Subcutaneous adipose tissue (tissue), 4 donors: Measurements from ENCODE around the gene FAM227A. TPM values are rescaled to one million over a fixed set of nuclear protein-coding genes. Genes with fewer than 3 reads are reported as not detected.

ENCODE experiments used
- CTCF ChIP-seq: fragments of 450-650 bp; IDR thresholded peaks from one replicate; pipeline ENCODE4 v1.5.1; 2016; ENCODE audit warnings: low read depth, mild to moderate bottlenecking, control low read depth, antibody characterized with exemption, moderate library complexity
- total RNA-seq, 4 donors: library from RNA; depleted of rRNA; stranded (reverse); fragments of >200 nt; gene quantifications; one replicate each; pipeline ENCODE4 v1.1.0, GENCODE V29; 2016

FAM227A gene
- total RNA-seq, 4 donors from 2014 or later = 0.88 to 1.9 TPM; not detected in 2

GRCh38 chr22:38699143-38699542, 43.0 kb upstream of the FAM227A start:
- TF ChIP-seq CTCF = no peak

- TF ChIP-seq CTCF = no peak
Measured at GRCh38 chr22:38698407-38699094, 42.4 kb upstream of the FAM227A start.

- no peak for TF ChIP-seq CTCF
Measured at GRCh38 chr22:38697425-38698089, 41.4 kb upstream of the FAM227A start.

GRCh38 chr22:38696606-38697424, 40.6 kb upstream of the FAM227A start:
- TF ChIP-seq CTCF = no peak

- no peak for TF ChIP-seq CTCF
Measured at GRCh38 chr22:38694940-38695339, 38.7 kb upstream of the FAM227A start.

- no peak for TF ChIP-seq CTCF
Measured at GRCh38 chr22:38694049-38694448, 37.9 kb upstream of the FAM227A start.

- no peak for TF ChIP-seq CTCF
Measured at GRCh38 chr22:38689651-38690050, 33.5 kb upstream of the FAM227A start.
